ENCODE results near the gene POP7. TPM values are rescaled to one million over a fixed set of nuclear protein-coding genes. Genes with fewer than 3 reads are reported as not detected.

POP7 gene
- total RNA-seq, 1 experiment from 2014 or later: 96.9 TPM

- Mint-ChIP-seq H3K4me1 (peaks cover 7 to 8% of the 10 kb centered on the region in 2 experiments), H3K27me3 (ENCODE audit: low read depth) (peaks cover 48% of the 10 kb centered on the region), H3K27ac (no peak overlapping the region), H3K36me3 (ENCODE audit: insufficient read depth in 1 of 3, low read depth in 3 of 3) (no peaks in the 10 kb centered on the region; a peak in 1 of 7 replicates), H3K9me3 (no peaks in the 10 kb centered on the region; a peak in 2 of 5 replicates), H3K4me3 (no peak overlapping the region)
- Histone ChIP-seq H3K18ac (ENCODE audit: insufficient read length, low read depth, low read length) (no peak overlapping the region), H4K8ac (replicated peaks; ENCODE audit: insufficient read length, low read depth, low read length) (no peak overlapping the region), H3K4ac (ENCODE audit: low read depth, low read length) (no peak overlapping the region), H2BK5ac (ENCODE audit: insufficient read length, low read length) (no peak overlapping the region), H3K79me1 (ENCODE audit: insufficient read depth, low read depth, low read length, poor library complexity, severe bottlenecking) (no peaks in the 10 kb centered on the region), H3K4me2 (ENCODE audit: insufficient read depth, insufficient read length, low read length) (no peak overlapping the region), H2BK15ac (ENCODE audit: low read depth, low read length) (no peak overlapping the region), H2BK12ac (ENCODE audit: insufficient read length, low read depth, low read length) (no peak overlapping the region), H3K23me2 (ENCODE audit: insufficient read length, low read depth, low read length, poor library complexity, severe bottlenecking) (peaks cover 13% of the 10 kb centered on the region), H2BK120ac (ENCODE audit: low read depth, low read length, poor library complexity, severe bottlenecking) (no peak overlapping the region), H4K5ac (ENCODE audit: insufficient read length, low read depth, low read length) (no peak overlapping the region), H2AK5ac (ENCODE audit: insufficient read length, low read length) (no peak overlapping the region), H3K79me2 (ENCODE audit: insufficient read depth, low read length) (no peaks in the 10 kb centered on the region), H3K23ac (ENCODE audit: insufficient read length, low read depth, low read length) (no peak overlapping the region), H3K4me1 (ENCODE audit: insufficient read depth, low read length) (no peaks in the 10 kb centered on the region), H4K20me1 (ENCODE audit: control insufficient read depth, insufficient read depth, insufficient read length) (no peaks in the 10 kb centered on the region), H3K27me3 (ENCODE audit: insufficient read depth, low read length) (no peaks in the 10 kb centered on the region), H3K27ac (ENCODE audit: insufficient read length, low read depth, low read length) (no peak overlapping the region), H2BK20ac (ENCODE audit: low read depth, low read length, poor library complexity, severe bottlenecking) (no peak overlapping the region), H3K9me3 (ENCODE audit: control insufficient read depth, low read depth, low read length) (no peaks in the 10 kb centered on the region), H3T11ph (ENCODE audit: low read length) (no peak overlapping the region), H4K91ac (ENCODE audit: insufficient read length, low read depth, low read length) (no peak overlapping the region), H3K14ac (ENCODE audit: insufficient read depth, low read length) (no peak overlapping the region), H2AFZ (ENCODE audit: low read length) (no peak overlapping the region), H3K56ac (ENCODE audit: insufficient read length, low read depth, low read length) (no peak overlapping the region), H3K9ac (ENCODE audit: extremely low read depth, insufficient read length, low read length) (no peak overlapping the region)
- DNase-seq: no peak
- no CpG with 5 or more reads among the region's 8 CpGs for WGBS (ENCODE audit: extremely low coverage, insufficient read length, low lambda C conversion rate)
- no peak for TF ChIP-seq CTCF (conservative IDR thresholded peaks at IDR 0.05)
Measured at GRCh38 chr7:100670074-100670473, 35.8 kb upstream of the POP7 start.
